DOHH2 (cell line): Measurements from ENCODE around the gene ANAPC2.

Source experiments
- CTCF ChIP-seq: fragments of 200-600 bp; sonication (generic); IDR thresholded peaks from one replicate; pipeline ENCODE4 v1.5.1; 2014; ENCODE audit warnings: antibody characterized with exemption, mild to moderate bottlenecking, low read depth, low read length; ENCODE audit not compliant: poor library complexity, severe bottlenecking
- EZH2phosphoT487 ChIP-seq: fragments of 200-600 bp; sonication (generic); IDR thresholded peaks from 2 replicates; pipeline ENCODE4 v1.6.1; 2017; ENCODE audit warnings: borderline replicate concordance, mild to moderate bottlenecking, antibody characterized with exemption, low read length, moderate library complexity, mixed read lengths

GRCh38 chr9:137148242-137148641 lies 40.1 kb downstream of the ANAPC2 start:
- no peak for TF ChIP-seq CTCF
- no peak for TF ChIP-seq EZH2phosphoT487
